Measurements from ENCODE around the gene CHST4. TPM values are rescaled to one million over a fixed set of nuclear protein-coding genes. Genes with fewer than 3 reads are reported as not detected.

The CHST4 gene
- total RNA-seq, 1 donor from 2014 or later: 0.12 TPM

DNA sequence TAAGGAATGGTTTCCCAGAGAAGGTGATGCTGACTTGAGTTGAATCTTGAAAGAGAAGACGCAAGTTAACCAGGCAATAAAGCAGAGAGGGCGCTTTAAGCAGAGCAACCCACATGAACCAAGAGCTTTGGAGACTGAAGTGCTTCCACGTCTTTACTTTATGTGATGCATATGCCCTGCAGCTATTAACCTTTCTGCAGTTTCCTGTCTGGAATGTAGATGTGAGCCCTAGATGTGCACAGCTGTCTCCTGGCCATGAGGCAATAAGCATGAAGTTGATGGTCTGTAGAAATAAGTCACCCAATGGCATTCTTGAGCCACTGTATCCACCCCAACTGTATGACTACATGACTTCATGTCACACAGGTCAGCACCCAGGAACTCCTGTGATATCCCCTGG is 5.7 kb upstream of the CHST4 start:
- no peak for DNase-seq (ENCODE audit: low read depth)
- no peak for TF ChIP-seq CTCF (conservative IDR thresholded peaks at IDR 0.05; ENCODE audit: low read depth, low read length)
- no peak overlapping the region for H3K4me3 ChIP-seq (ENCODE audit: low read depth, low read length)

GRCh38 chr16:71524566-71525553 is 1.4 kb upstream of the CHST4 start:
- no peak overlapping the region for H3K4me3 ChIP-seq (ENCODE audit: low read depth, low read length)
- no peak for TF ChIP-seq CTCF (conservative IDR thresholded peaks at IDR 0.05; ENCODE audit: low read depth, low read length)

GRCh38 chr16:71528257-71528656 is 2.0 kb downstream of the CHST4 start:
- H3K4me3 ChIP-seq (ENCODE audit: low read depth, low read length): no peak overlapping the region
- no peak for TF ChIP-seq CTCF (conservative IDR thresholded peaks at IDR 0.05; ENCODE audit: low read depth, low read length)
- DNase-seq (ENCODE audit: low read depth): no peak

More at GRCh38 chr16:71524566-71525553, 1.4 kb upstream of the CHST4 start:
- DNase-seq (ENCODE audit: low read depth): no peak

DNA sequence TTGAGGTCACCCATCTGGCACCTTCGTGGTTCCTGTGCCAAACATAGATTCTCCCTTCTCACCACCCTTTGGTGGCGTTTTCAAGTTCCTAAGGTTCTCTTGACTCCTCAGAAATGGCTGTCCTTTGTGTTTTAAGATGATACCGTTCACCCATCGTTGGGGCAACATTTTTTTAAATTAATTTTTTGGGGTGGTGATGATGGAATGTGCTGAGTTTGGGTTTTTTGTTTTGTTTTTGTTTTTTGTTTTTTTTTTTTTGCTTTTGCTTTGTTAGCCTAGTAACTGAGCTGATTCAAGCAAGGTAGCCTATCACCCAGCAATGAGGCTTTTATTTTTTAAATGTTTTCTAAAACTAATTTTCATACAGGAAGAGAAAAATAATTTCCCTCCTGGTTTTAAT is 2.6 kb downstream of the CHST4 start:
- no peak for TF ChIP-seq CTCF (conservative IDR thresholded peaks at IDR 0.05; ENCODE audit: low read depth, low read length)
- no peak overlapping the region for H3K4me3 ChIP-seq (ENCODE audit: low read depth, low read length)
- DNase-seq (ENCODE audit: low read depth): no peak

- no peak for DNase-seq (ENCODE audit: low read depth)
- no peak for TF ChIP-seq CTCF (conservative IDR thresholded peaks at IDR 0.05; ENCODE audit: low read depth, low read length)
- H3K4me3 ChIP-seq (ENCODE audit: low read depth, low read length): no peak overlapping the region
Measured at GRCh38 chr16:71532366-71532765, 6.1 kb downstream of the CHST4 start.

- H3K4me3 ChIP-seq (ENCODE audit: low read depth, low read length): no peak overlapping the region
- no peak for TF ChIP-seq CTCF (conservative IDR thresholded peaks at IDR 0.05; ENCODE audit: low read depth, low read length)
- no peak for DNase-seq (ENCODE audit: low read depth)
Measured at GRCh38 chr16:71536752-71537499, 10.7 kb downstream of the CHST4 start.

Measured in epithelial cell of proximal tubule (primary cell).